HEK293T (cell line): ENCODE results near the gene LYSMD4.

ENCODE experiments used
- CTCF ChIA-PET: fragments of 350-600 bp; formaldehyde crosslinking; extraction: SDS; loops from one replicate; lab custom pipeline; 2021; ENCODE audit warnings: antibody characterized with exemption, inconsistent platforms; lab: Yijun Ruan, JAX
- POLR2A ChIA-PET: fragments of 350-600 bp; formaldehyde crosslinking; extraction: SDS; loops from one replicate; lab custom pipeline; 2020; ENCODE audit warnings: antibody characterized with exemption, inconsistent platforms; lab: Yijun Ruan, JAX
- DNase-seq: peaks from one replicate; pipeline ENCODE4 v3.0.0; 2012; ENCODE audit warnings: mixed read lengths; ENCODE audit errors: extremely low spot score
- ARNT ChIP-seq: fragments of 450-650 bp; IDR thresholded peaks from 2 replicates; pipeline ENCODE4 v1.6.1; 2017; ENCODE audit warnings: mild to moderate bottlenecking
- BHLHE40 ChIP-seq: fragments of 450-650 bp; IDR thresholded peaks from 2 replicates; pipeline ENCODE4 v1.6.1; 2016; ENCODE audit warnings: mild to moderate bottlenecking, moderate library complexity, borderline replicate concordance
- CTBP1 ChIP-seq: fragments of 450-650 bp; IDR thresholded peaks from 2 replicates; pipeline ENCODE4 v1.6.1; 2016; ENCODE audit warnings: borderline replicate concordance
- ELF4 ChIP-seq: fragments of 450-650 bp; IDR thresholded peaks from 2 replicates; pipeline ENCODE4 v1.6.1; 2017; ENCODE audit warnings: antibody characterized with exemption
- FOXA1 ChIP-seq: fragments of 450-650 bp; IDR thresholded peaks from 2 replicates; pipeline ENCODE4 v1.6.1; 2016; ENCODE audit warnings: mild to moderate bottlenecking
- FOXK2 ChIP-seq: fragments of 450-650 bp; IDR thresholded peaks from 2 replicates; pipeline ENCODE4 v1.6.1; 2016; ENCODE audit warnings: mild to moderate bottlenecking
- FOXM1 ChIP-seq: fragments of 450-650 bp; IDR thresholded peaks from 2 replicates; pipeline ENCODE4 v1.6.1; 2017; ENCODE audit warnings: mild to moderate bottlenecking, borderline replicate concordance
- HDGF ChIP-seq: fragments of 450-650 bp; IDR thresholded peaks from 2 replicates; pipeline ENCODE4 v1.6.1; 2017; ENCODE audit warnings: antibody characterized with exemption, borderline replicate concordance
- L3MBTL2 ChIP-seq: fragments of 450-650 bp; conservative IDR thresholded peaks from 2 replicates; pipeline ENCODE4 v1.6.1; 2016; ENCODE audit warnings: mild to moderate bottlenecking
- LEF1 ChIP-seq: fragments of 450-650 bp; IDR thresholded peaks from 2 replicates; pipeline ENCODE4 v1.6.1; 2017; ENCODE audit warnings: mild to moderate bottlenecking, borderline replicate concordance
- NFRKB ChIP-seq: fragments of 450-650 bp; IDR thresholded peaks from 2 replicates; pipeline ENCODE4 v1.6.1; 2016; ENCODE audit warnings: mild to moderate bottlenecking, moderate library complexity
- SP1 ChIP-seq: fragments of 450-650 bp; IDR thresholded peaks from 2 replicates; pipeline ENCODE4 v1.6.1; 2017
- SUZ12 ChIP-seq: fragments of 450-650 bp; IDR thresholded peaks from 2 replicates; pipeline ENCODE4 v1.6.1; 2016; ENCODE audit warnings: mild to moderate bottlenecking
- TARDBP ChIP-seq: fragments of 450-650 bp; IDR thresholded peaks from 2 replicates; pipeline ENCODE4 v1.6.1; 2016
- ZNF384 ChIP-seq: fragments of 450-650 bp; IDR thresholded peaks from 2 replicates; pipeline ENCODE4 v1.6.1; 2016
- TF ChIP-seq, protein P1 (sequence below): fragments of 450-650 bp; IDR thresholded peaks from 2 replicates; pipeline ENCODE4 v1.6.1; 2016

Gene LYSMD4

DNA sequence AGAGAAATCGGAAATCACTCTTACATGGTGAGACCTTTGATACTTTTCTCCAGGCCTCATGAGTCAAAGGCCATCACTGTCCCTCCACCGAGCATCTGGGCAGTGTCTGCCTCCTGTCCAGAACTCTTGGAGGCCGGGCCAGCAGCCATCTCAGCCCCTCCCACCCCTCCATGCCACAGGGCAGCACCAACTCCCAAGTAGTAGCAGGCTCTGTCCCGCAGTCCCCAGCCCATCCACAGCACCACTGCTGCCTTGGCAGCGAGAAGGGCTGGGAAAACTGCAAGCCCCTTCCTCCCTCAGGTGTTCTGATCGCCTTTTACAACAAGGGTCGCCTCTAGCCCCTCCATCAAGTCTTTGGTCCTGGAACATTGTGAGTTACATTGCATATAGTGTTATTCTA lies 5.5 kb downstream of the LYSMD4 start:
- ChIA-PET POLR2A (no interaction called here), CTCF (interaction anchor here (1.3 kb wide), 1 partner anchor 23 kb away, joined by 3 read pairs; no protein-coding TSS in a partner anchor)
- TF ChIP-seq SP1 (no peak), NFRKB (no peak), CTBP1 (no peak), ARNT (no peak), ELF4 (no peak), FOXA1 (no peak), SUZ12 (no peak), FOXK2 (no peak), FOXM1 (no peak), TARDBP (no peak), ZNF384 (no peak), LEF1 (no peak)
- TF ChIP-seq, protein P1, sequence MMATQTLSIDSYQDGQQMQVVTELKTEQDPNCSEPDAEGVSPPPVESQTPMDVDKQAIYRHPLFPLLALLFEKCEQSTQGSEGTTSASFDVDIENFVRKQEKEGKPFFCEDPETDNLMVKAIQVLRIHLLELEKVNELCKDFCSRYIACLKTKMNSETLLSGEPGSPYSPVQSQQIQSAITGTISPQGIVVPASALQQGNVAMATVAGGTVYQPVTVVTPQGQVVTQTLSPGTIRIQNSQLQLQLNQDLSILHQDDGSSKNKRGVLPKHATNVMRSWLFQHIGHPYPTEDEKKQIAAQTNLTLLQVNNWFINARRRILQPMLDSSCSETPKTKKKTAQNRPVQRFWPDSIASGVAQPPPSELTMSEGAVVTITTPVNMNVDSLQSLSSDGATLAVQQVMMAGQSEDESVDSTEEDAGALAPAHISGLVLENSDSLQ: no peak
- DNase-seq: no peak

DNA sequence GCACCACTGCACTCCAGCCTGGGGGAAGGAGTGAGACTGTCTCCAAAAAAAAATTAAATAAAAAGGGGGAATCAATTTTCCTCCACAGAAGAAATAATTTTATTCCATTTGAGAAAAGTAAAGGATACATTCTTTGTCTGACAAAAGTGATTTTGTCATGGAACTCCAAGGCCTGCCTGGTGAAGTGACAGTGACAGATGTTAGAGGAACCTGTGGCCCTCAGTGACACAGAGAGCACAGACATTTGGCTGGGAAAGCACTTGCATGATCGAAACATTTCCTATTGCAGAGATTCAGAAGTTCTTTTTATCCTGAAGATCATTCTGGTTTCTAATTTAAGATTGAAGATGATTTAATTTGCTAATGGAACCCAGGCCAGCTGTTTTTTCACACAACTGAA lies 5.9 kb downstream of the LYSMD4 start:
- ChIA-PET CTCF (no interaction called here), POLR2A (no interaction called here)
- no peak for DNase-seq
- TF ChIP-seq SP1 (no peak), FOXK2 (no peak), ZNF384 (no peak), ELF4 (no peak), BHLHE40 (no peak), TARDBP (no peak), FOXM1 (no peak), CTBP1 (no peak), LEF1 (no peak), ARNT (no peak), SUZ12 (no peak), FOXA1 (no peak)
- TF ChIP-seq, protein P1: no peak

DNA sequence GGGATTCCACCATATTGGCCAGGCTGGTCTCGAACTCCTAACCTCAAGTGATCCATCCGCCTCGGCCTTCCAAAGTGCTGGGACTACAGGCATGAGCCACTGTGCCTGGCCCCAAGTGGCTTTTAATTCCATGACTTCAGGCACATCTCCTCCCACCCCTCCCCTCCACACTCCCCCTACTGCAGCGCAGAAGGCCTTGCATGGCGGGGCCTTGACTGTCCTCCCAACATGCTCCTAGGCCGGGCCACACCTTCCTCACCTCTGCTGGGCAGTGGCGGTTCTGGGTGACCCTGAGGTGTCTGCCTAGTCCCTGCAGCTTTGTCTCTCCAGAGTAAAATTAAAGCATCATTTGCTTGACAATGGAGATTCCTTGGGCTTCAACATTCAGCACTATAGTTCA lies 6.9 kb downstream of the LYSMD4 start:
- TF ChIP-seq SP1: no peak
- TF ChIP-seq NFRKB: no peak
- no peak for TF ChIP-seq FOXK2
- TF ChIP-seq TARDBP: no peak
- TF ChIP-seq BHLHE40: no peak
- TF ChIP-seq, protein P1: no peak
- no peak for TF ChIP-seq ARNT
- no peak for TF ChIP-seq FOXM1
- no peak for TF ChIP-seq FOXA1
- TF ChIP-seq ZNF384: no peak
- no peak for TF ChIP-seq LEF1
- no peak for TF ChIP-seq SUZ12
- TF ChIP-seq CTBP1: no peak
- no peak for TF ChIP-seq ELF4
- no peak for TF ChIP-seq HDGF
- CTCF ChIA-PET: no interaction called here
- DNase-seq: no peak

DNA sequence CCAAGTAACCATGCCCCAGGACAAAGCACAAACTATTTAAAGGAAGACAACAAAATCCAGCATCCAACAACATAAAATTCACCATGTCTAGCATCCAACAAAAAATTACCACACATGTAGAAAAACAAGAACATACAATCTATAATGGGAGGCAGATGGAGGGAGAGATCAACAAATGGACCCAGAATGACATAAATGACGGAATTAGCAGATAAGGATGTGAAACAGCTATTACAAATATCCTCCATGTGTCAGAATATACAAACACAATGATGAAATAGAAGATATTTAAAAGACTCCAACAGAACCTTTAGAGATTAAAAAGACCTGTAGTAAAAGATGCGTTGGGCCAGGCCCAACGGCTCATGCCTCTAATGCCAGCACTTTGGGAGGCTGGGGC lies 10.8 kb downstream of the LYSMD4 start:
- CTCF ChIA-PET: no interaction called here
- DNase-seq: no peak
- POLR2A ChIA-PET: no interaction called here

More for the DNA sequence above, 6.9 kb downstream of the LYSMD4 start:
- POLR2A ChIA-PET: no interaction called here

DNA sequence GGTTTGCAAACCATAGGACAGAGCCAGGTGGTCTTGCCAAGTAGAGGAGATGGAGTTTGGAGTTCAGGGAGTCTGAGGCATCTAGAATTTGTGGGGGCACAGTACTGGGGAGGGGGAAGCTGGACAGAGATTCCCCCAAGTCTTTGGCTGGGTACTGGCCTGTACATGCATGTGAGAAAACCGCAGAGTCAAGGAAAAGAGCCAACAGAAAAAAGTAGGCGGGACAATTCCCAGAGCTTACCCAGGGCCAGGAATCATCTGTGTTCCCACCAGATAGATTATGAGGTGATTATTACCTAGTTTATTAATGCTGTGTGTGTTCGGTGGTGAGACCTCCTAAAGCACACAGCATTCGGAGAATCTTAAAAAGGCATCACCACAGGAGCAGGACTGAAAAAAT lies 11.3 kb downstream of the LYSMD4 start:
- ChIA-PET POLR2A (no interaction called here), CTCF (no interaction called here)
- no peak for TF ChIP-seq ELF4

More for the DNA sequence above, 10.8 kb downstream of the LYSMD4 start:
- TF ChIP-seq L3MBTL2 (no peak), LEF1 (no peak), SUZ12 (no peak), NFRKB (no peak), TARDBP (no peak), FOXK2 (no peak), ARNT (no peak), CTBP1 (no peak), FOXM1 (no peak), ELF4 (no peak), FOXA1 (no peak), HDGF (no peak), BHLHE40 (no peak)
- TF ChIP-seq, protein P1: no peak

DNA sequence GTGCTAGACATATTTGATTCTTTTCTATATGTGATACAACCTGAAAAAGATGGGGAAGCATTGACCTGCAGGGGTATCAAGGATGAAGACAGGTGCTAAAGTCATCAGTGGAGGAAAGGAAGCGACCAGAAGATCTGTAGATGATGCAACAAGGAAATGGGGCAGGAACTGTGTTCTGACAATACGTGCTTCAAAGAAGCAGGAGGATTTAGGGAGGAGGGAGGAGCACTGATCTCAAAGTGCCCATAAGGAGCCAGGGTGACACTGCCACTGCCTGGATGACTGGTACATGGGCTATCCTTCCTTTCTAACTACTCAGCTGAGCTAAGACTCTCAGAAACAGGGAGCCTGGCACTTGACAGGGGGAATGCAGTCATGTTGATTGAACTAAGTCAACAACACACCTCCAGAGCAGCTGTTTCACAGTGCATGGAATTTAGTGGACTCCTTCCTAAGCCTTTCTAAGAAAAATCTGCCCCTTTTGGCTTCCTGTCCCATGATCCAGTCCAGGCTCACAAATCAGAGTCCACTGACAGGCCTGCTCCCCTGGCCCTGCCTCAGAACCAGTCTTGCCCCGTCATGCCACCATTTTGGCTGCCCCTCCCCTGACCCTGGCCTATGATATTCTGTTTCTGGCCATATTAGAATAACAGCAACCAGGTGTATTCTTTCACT lies 12.0 kb downstream of the LYSMD4 start:
- no peak for DNase-seq
- ChIA-PET CTCF (no interaction called here), POLR2A (interaction anchor here (1.0 kb wide), 1 partner anchor 13 kb away, joined by 3 read pairs; no protein-coding TSS in a partner anchor)
- TF ChIP-seq ARNT (no peak), LEF1 (no peak), TARDBP (no peak), ZNF384 (no peak), SUZ12 (no peak)

More for the DNA sequence above, 11.3 kb downstream of the LYSMD4 start:
- no peak for DNase-seq
